SH-SY5Y (cell line): ENCODE measurements around the gene ANKRD13D.

Source experiments
- GATA2 ChIP-seq: IDR thresholded peaks from 2 replicates; pipeline ENCODE4 v1.6.1; 2011; ENCODE audit warnings: mild to moderate bottlenecking, low read depth, low read length
- GATA3 ChIP-seq: IDR thresholded peaks from 2 replicates; pipeline ENCODE4 v1.6.1; 2011; ENCODE audit warnings: low read depth, mild to moderate bottlenecking, low read length, moderate library complexity

- no peak for TF ChIP-seq GATA2
- no peak for TF ChIP-seq GATA3
Observed at GRCh38 chr11:67311051-67311555, 22.0 kb downstream of the ANKRD13D start.
